ENCODE results near the gene CD200R1.

Gene CD200R1

GRCh38 chr3:112974894-112975293 lies at the start of gene CD200R1:
TSS of gene CD200R1 (minus strand) at chr3:112975103. CDS start at chr3:112974857, 246 bp downstream.
- in situ Hi-C loops (cut with MboI; ENCODE audit: low pct_unique_long_range_greater_than_20kb, low sequenced_read_pairs, unreplicated experiment), result loop anchor here (10.0 to 25.0 kb wide), 2 partner anchors 240 to 863 kb away; no protein-coding TSS in a partner anchor
- no peak for DNase-seq (ENCODE audit: low spot score)
- TF ChIP-seq, protein P1, sequence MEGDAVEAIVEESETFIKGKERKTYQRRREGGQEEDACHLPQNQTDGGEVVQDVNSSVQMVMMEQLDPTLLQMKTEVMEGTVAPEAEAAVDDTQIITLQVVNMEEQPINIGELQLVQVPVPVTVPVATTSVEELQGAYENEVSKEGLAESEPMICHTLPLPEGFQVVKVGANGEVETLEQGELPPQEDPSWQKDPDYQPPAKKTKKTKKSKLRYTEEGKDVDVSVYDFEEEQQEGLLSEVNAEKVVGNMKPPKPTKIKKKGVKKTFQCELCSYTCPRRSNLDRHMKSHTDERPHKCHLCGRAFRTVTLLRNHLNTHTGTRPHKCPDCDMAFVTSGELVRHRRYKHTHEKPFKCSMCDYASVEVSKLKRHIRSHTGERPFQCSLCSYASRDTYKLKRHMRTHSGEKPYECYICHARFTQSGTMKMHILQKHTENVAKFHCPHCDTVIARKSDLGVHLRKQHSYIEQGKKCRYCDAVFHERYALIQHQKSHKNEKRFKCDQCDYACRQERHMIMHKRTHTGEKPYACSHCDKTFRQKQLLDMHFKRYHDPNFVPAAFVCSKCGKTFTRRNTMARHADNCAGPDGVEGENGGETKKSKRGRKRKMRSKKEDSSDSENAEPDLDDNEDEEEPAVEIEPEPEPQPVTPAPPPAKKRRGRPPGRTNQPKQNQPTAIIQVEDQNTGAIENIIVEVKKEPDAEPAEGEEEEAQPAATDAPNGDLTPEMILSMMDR (IDR thresholded peaks at IDR 0.05; ENCODE audit: extremely low read depth, insufficient read depth, missing control alignments), result no peak

- in situ Hi-C loops (cut with MboI; ENCODE audit: low pct_unique_long_range_greater_than_20kb, low sequenced_read_pairs, unreplicated experiment), result no loop called here
- TF ChIP-seq, protein P1 (IDR thresholded peaks at IDR 0.05; ENCODE audit: extremely low read depth, insufficient read depth, missing control alignments), result no peak
- no peak for DNase-seq (ENCODE audit: low spot score)
Measured at GRCh38 chr3:113021471-113021870, 46.6 kb upstream of the CD200R1 start.

- TF ChIP-seq, protein P1 (IDR thresholded peaks at IDR 0.05; ENCODE audit: extremely low read depth, insufficient read depth, missing control alignments), result no peak
- in situ Hi-C loops (cut with MboI; ENCODE audit: low pct_unique_long_range_greater_than_20kb, low sequenced_read_pairs, unreplicated experiment), result no loop called here
Measured at GRCh38 chr3:113019182-113020137, 44.6 kb upstream of the CD200R1 start.

DNA sequence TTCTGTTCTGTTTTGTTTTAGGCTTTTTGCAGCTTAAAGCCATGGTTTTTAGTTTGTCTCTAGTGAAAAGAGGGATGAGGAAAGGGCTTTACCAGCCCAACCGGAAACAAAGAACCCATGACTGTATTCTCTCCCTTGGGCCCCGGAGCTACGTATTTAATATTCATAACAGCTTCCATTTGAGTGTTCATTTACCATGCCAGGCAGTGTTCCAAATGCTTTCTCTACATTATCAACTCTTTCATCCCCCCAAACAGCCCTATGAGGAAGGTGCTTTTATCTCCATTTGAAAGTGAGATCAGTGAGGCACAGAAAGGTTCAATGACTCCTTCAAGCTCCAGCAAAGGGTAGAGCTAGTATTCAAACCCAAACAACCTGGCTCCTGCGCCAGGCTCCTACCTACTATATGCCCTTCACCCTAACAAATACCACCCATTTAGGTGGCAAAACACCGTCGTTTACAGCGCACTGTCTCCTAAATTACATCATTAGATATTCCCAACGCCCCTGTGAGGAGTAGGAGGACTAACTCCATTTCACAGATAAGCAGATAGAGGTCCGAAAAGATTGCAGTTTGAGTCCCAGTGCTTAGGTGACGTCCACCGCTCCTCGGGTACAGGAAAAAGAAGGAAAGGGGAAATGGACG lies 43.8 kb upstream of the CD200R1 start:
- TF ChIP-seq, protein P1 (IDR thresholded peaks at IDR 0.05; ENCODE audit: extremely low read depth, insufficient read depth, missing control alignments), result no peak
- in situ Hi-C loops (cut with MboI; ENCODE audit: low pct_unique_long_range_greater_than_20kb, low sequenced_read_pairs, unreplicated experiment), result no loop called here
- no peak for DNase-seq (ENCODE audit: low spot score)

More at GRCh38 chr3:113019182-113020137, 44.6 kb upstream of the CD200R1 start:
- DNase-seq (ENCODE audit: low spot score), result peak; percentile 92

DNA sequence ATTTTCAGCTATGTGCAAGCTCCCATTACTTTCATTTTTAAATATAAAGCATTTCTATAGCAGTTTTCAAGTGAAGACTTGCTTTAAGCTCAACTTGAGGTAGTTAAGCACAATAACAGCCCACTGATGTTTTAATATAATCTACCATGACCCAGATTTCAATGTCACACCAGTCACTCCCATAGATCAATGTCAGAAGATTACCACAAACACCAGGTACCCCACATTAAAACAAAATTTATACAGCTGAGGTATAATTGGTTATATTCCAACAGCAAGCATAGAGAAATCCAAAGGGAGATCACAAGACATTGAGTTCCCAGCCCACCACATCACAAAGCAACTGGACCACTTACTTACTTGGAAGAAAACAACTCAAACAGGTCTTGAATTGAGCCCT lies 38.7 kb upstream of the CD200R1 start:
- no peak for DNase-seq (ENCODE audit: low spot score)
- in situ Hi-C loops (cut with MboI; ENCODE audit: low pct_unique_long_range_greater_than_20kb, low sequenced_read_pairs, unreplicated experiment), result no loop called here
- TF ChIP-seq, protein P1 (IDR thresholded peaks at IDR 0.05; ENCODE audit: extremely low read depth, insufficient read depth, missing control alignments), result no peak

DNA sequence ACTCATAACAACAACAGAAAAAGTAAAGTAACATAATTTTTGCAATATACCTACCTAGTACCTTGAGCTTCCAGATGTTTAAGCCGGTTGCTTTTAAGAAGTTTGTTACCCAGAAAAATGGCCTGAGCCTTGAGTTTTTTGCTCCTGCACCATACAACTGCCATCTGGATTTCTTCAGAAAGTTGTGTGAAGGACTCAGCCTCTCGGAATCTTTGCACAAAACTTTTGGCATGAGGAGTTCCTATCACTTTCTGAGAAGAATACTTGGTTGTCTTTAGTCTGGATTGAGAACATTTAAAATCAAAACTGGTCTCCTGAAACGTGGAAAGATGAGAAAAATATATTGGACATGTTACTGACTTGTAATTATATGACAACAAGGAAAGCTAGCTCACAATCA lies 33.2 kb upstream of the CD200R1 start:
- in situ Hi-C loops (cut with MboI; ENCODE audit: low pct_unique_long_range_greater_than_20kb, low sequenced_read_pairs, unreplicated experiment), result no loop called here
- TF ChIP-seq, protein P1 (IDR thresholded peaks at IDR 0.05; ENCODE audit: extremely low read depth, insufficient read depth, missing control alignments), result no peak
- no peak for DNase-seq (ENCODE audit: low spot score)
